Lung (tissue), 13 donors: Measurements from ENCODE around the gene FITM1. TPM values are rescaled to one million over a fixed set of nuclear protein-coding genes. Genes with fewer than 3 reads are reported as not detected.

Experiments
- ATAC-seq: fragments of 200-7000 bp; cut with Tn5 transposase; one replicate; pipeline ENCODE4 v1.9.1; 2020; ENCODE audit warnings: moderate number of reproducible peaks; ENCODE audit not compliant: insufficient read depth, low FRiP score
- DNase-seq, 3 donors: peaks; one replicate each; pipeline ENCODE4 v3.0.0-alpha.2; 2013 to 2017
- H3K27ac ChIP-seq, 2 donors: one replicate each; pipeline ENCODE4 v1.5.1; 2013; ENCODE audit warnings: mild to moderate bottlenecking in 2 of 2, moderate library complexity in 2 of 2, control low read depth in 1 of 2, inconsistent platforms in 1 of 2, low read depth in 1 of 2, low read length in 1 of 2
- H3K27me3 ChIP-seq, 3 donors: one replicate each; pipeline ENCODE4 v1.5.1; 2013; ENCODE audit warnings: low read length in 2 of 3; ENCODE audit not compliant: control insufficient read depth in 3 of 3, insufficient read depth in 3 of 3
- H3K36me3 ChIP-seq, 4 donors: one replicate each; pipeline ENCODE4 v1.5.1; 2013; ENCODE audit warnings: low read length in 4 of 4, mild to moderate bottlenecking in 1 of 4, moderate library complexity in 1 of 4; ENCODE audit not compliant: control insufficient read depth in 4 of 4, insufficient read depth in 4 of 4
- H3K4me1 ChIP-seq, 5 donors: one replicate each; pipeline ENCODE4 v1.5.1; 2013; ENCODE audit warnings: low read length in 5 of 5, mild to moderate bottlenecking in 2 of 5, moderate library complexity in 1 of 5; ENCODE audit not compliant: control insufficient read depth in 5 of 5, insufficient read depth in 5 of 5
- H3K4me3 ChIP-seq: one replicate; pipeline ENCODE4 v1.5.1; 2013; ENCODE audit warnings: mild to moderate bottlenecking, control low read depth, moderate library complexity
- H3K9ac ChIP-seq, 2 donors: one replicate each; pipeline ENCODE4 v1.5.1; 2013; ENCODE audit warnings: low read length in 2 of 2, control low read depth in 1 of 2; ENCODE audit not compliant: insufficient read depth in 1 of 2
- H3K9me3 ChIP-seq, 4 donors: one replicate each; pipeline ENCODE4 v1.5.1; 2013; ENCODE audit warnings: low read length in 3 of 4, mild to moderate bottlenecking in 1 of 4, moderate library complexity in 1 of 4; ENCODE audit not compliant: control insufficient read depth in 4 of 4, insufficient read depth in 3 of 4
- WGBS, 2 donors: extraction: QIAGEN DNeasy Blood & Tissue Kit; methylation state at CpG; one replicate each; pipeline ENCODE4 v1.1.7; 2013; 5-methylcytosine and 5-hydroxymethylcytosine counted together
- polyA plus RNA-seq, 2 donors: library from polyadenylated mRNA; stranded (reverse); fragments of 200-250 nt; gene quantifications; one replicate each; pipeline ENCODE4 v1.2.1, GENCODE V29; 2013
- small RNA-seq: library from RNA; depleted of rRNA; stranded (forward); fragments of <200 nt; gene quantifications from one replicate; pipeline ENCODE3, GENCODE V24; 2014; ENCODE audit warnings: low replicate concordance
- total RNA-seq, 2 donors: library from RNA; depleted of rRNA in 1 of 2; stranded (reverse); fragments of >200 nt in 1 of 2; gene quantifications; one replicate each; pipeline ENCODE4 v1.2.1, GENCODE V29; 2014 to 2021
- TF ChIP-seq, protein P1 (sequence below): IDR thresholded peaks from 2 replicates; pipeline ENCODE4 v1.5.1; 2012; ENCODE audit warnings: mild to moderate bottlenecking; ENCODE audit errors: control extremely low read depth, extremely low read depth
- donor health status: control.
- donor health status: control.
- donor health status: Bipolar disorder and iron deficiency.
- donor health status: healthy.
- donor health status: DM: yes; HTN: yes; CAD: no.

The FITM1 gene
- total and polyA plus RNA-seq, 4 donors: 0.48 to 1.4 (median 0.88) TPM

DNA sequence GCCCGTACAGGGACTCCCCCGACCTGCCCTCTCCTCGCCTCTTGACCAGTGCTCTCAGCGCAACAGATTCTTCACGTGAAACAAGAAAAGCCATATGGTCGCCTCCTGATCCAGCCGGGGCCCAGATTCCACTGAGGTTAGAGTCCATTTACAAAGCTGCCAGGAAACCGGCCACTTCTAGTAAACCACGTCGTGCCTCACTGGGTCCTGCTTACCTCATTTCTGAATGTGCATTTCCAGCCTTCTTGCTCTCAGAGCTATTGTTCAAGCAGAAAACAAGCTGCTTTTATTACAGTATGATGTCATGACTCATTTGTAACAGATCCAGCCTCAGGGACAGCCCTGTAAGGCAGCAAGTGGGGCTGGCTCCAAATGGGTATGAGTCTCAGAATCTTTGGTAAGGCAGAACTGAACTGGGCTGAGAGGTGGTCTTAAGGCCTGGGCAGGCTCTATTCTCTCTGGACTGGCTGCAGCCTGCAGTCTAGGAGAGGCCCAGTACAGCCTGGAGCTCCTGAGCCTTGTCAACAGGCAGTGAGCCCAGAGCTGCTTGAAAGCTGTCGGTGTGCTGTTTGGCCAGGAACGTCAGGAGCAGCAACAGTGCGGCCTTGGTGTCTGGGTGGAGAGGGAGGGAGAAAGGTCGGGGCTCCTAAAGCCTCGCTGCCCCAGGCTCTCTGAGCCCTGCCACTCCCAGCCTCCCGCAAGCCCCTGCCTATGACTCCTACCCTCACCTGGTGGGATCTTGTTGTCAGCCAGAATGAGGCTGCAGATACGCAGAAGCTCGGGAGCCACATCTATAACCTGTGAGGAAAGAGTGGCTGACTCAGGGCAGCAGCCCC, 49.7 kb downstream of the FITM1 start:
- no peaks in the 10 kb centered on the region for H3K9me3 ChIP-seq
- TF ChIP-seq, protein P1, sequence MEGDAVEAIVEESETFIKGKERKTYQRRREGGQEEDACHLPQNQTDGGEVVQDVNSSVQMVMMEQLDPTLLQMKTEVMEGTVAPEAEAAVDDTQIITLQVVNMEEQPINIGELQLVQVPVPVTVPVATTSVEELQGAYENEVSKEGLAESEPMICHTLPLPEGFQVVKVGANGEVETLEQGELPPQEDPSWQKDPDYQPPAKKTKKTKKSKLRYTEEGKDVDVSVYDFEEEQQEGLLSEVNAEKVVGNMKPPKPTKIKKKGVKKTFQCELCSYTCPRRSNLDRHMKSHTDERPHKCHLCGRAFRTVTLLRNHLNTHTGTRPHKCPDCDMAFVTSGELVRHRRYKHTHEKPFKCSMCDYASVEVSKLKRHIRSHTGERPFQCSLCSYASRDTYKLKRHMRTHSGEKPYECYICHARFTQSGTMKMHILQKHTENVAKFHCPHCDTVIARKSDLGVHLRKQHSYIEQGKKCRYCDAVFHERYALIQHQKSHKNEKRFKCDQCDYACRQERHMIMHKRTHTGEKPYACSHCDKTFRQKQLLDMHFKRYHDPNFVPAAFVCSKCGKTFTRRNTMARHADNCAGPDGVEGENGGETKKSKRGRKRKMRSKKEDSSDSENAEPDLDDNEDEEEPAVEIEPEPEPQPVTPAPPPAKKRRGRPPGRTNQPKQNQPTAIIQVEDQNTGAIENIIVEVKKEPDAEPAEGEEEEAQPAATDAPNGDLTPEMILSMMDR: no peak
- no peak overlapping the region for H3K4me3 ChIP-seq
- H3K27me3 ChIP-seq: no peaks in the 10 kb centered on the region
- H3K36me3 ChIP-seq: peaks cover 8 to 85% (median 18%) of the 10 kb centered on the region in 4 donors
- no peaks in the 10 kb centered on the region for H3K4me1 ChIP-seq
- ATAC-seq (no peak), DNase-seq (no peak)
- 83 to 93% methylated on average over 18 of the region's 18 CpGs for WGBS, 2 donors
- no peak overlapping the region for H3K9ac ChIP-seq
- H3K27ac ChIP-seq: no peak overlapping the region

DNA sequence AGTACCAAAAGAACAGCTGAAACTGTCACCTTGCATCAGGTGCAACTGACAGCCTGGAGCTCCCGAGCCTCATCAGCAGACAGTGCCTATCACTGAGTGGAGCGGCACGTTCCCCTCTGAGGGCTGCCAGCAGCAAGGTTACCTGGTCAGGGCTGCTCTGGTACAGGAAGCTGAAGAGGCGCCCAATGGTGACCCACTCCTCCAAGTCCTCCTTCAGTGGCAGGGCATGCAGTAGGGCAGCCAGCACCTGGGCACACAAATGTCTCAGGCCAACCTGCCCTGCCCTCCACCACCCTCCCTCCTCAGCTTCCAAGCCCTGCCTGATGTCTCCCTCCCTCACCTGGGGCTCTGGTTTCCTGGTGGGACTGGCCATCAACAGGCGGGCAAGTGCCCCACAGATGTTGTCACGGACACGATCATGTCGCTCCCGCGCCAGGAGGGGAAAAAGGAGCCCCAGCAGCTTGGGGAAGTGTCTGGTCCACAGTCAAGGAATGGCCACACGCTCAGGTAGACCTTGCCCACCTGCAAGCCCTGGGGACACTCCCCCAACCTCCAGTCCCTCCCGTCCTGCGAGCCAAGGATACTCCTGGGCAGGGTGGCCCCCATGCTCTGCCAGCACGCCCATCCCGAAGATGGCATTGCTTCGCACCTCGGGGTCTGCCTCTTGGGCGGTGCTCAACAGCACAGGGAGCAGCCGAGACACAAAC, 51.1 kb downstream of the FITM1 start:
- H3K27me3 ChIP-seq: no peaks in the 10 kb centered on the region
- no peak overlapping the region for H3K4me3 ChIP-seq
- peaks cover 20 to 91% (median 24%) of the 10 kb centered on the region in 4 donors for H3K36me3 ChIP-seq
- no peak for DNase-seq
- no peak for ATAC-seq
- 90% methylated on average over 15 to 19 of the region's 19 CpGs for WGBS, 2 donors
- no peaks in the 10 kb centered on the region for H3K4me1 ChIP-seq
- H3K27ac ChIP-seq: no peak overlapping the region
- H3K9ac ChIP-seq: no peak overlapping the region
- TF ChIP-seq, protein P1: no peak
- H3K9me3 ChIP-seq: no peaks in the 10 kb centered on the region

Small RNA genes within 50 kb of the gene (small RNA-seq; reads per million reads assigned to genes)
- gene IPO4 (0.06 reads per million), gene IRF9 (not detected), gene RNA5SP383 (not detected)

Other genes starting within 250 kb of the FITM1 start
Only the 30 nearest of the 31 such genes appear.
- 10 to 100 TPM; 36.0 to 37.3 TPM for gene DHRS4, start 176.9 kb upstream of the FITM1 start, total RNA-seq
- 10 to 100 TPM; 45.0 to 45.9 TPM for gene DHRS4, start 176.9 kb upstream of the FITM1 start, polyA plus RNA-seq
- 10 to 100 TPM; 17.0 to 29.2 TPM for gene DHRS4L2, start 141.7 kb upstream of the FITM1 start, total RNA-seq
- 10 to 100 TPM; 30.4 to 44.7 TPM for gene DHRS4L2, start 141.7 kb upstream of the FITM1 start, polyA plus RNA-seq
- 1 to 10 TPM in 1 of 2 donors, under 1 TPM in 1; 0.37 to 2.4 TPM for gene CARMIL3, start 78.7 kb upstream of the FITM1 start, total RNA-seq
- gene CARMIL3, start 78.7 kb upstream of the FITM1 start, polyA plus RNA-seq: under 1 TPM; 0.71 to 0.85 TPM
- gene CPNE6, start 59.1 kb upstream of the FITM1 start, total RNA-seq: not detected
- not detected for gene CPNE6, start 59.1 kb upstream of the FITM1 start, polyA plus RNA-seq
- 10 to 100 TPM in 1 of 2 donors, 1 to 10 TPM in 1; 8.9 to 91.7 TPM for gene PCK2, start 36.3 kb upstream of the FITM1 start, total RNA-seq
- gene PCK2, start 36.3 kb upstream of the FITM1 start, polyA plus RNA-seq: 10 to 100 TPM; 35.2 to 41.2 TPM
- 100 to 1,000 TPM in 1 of 2 donors, 10 to 100 TPM in 1; 68.9 to 153 TPM for gene DCAF11, start 15.9 kb upstream of the FITM1 start, total RNA-seq
- 10 to 100 TPM; 26.4 to 59.4 TPM for gene DCAF11, start 15.9 kb upstream of the FITM1 start, polyA plus RNA-seq
- gene NRL, start 15.7 kb upstream of the FITM1 start, total RNA-seq: 1 to 10 TPM; 3.6 to 5.4 TPM
- 1 to 10 TPM; 2.7 TPM for gene NRL, start 15.7 kb upstream of the FITM1 start, polyA plus RNA-seq
- gene PSME1, start 5.5 kb downstream of the FITM1 start, total RNA-seq: 100 to 1,000 TPM; 125 to 192 TPM
- gene PSME1, start 5.5 kb downstream of the FITM1 start, polyA plus RNA-seq: 100 to 1,000 TPM; 286 to 311 TPM
- gene EMC9, start 10.9 kb downstream of the FITM1 start, total RNA-seq: 10 to 100 TPM in 1 of 2 donors, 1 to 10 TPM in 1; 4.6 to 24.3 TPM
- gene EMC9, start 10.9 kb downstream of the FITM1 start, polyA plus RNA-seq: 10 to 100 TPM; 15.7 to 29.4 TPM
- 100 to 1,000 TPM in 1 of 2 donors, 10 to 100 TPM in 1; 89.1 to 178 TPM for gene PSME2, start 16.0 kb downstream of the FITM1 start, total RNA-seq
- gene PSME2, start 16.0 kb downstream of the FITM1 start, polyA plus RNA-seq: 100 to 1,000 TPM; 283 to 328 TPM
- gene RNF31, start 16.8 kb downstream of the FITM1 start, total RNA-seq: 10 to 100 TPM; 31.7 to 82.4 TPM
- gene RNF31, start 16.8 kb downstream of the FITM1 start, polyA plus RNA-seq: 10 to 100 TPM; 44.1 to 78.6 TPM
- gene IRF9, start 30.6 kb downstream of the FITM1 start, total RNA-seq: 100 to 1,000 TPM in 1 of 2 donors, 10 to 100 TPM in 1; 75.3 to 111 TPM
- gene IRF9, start 30.6 kb downstream of the FITM1 start, polyA plus RNA-seq: 100 to 1,000 TPM in 1 of 2 donors, 10 to 100 TPM in 1; 79.9 to 124 TPM
- gene REC8, start 41.4 kb downstream of the FITM1 start, total RNA-seq: 10 to 100 TPM; 13.3 to 48.1 TPM
- 10 to 100 TPM; 23.8 to 35.1 TPM for gene REC8, start 41.4 kb downstream of the FITM1 start, polyA plus RNA-seq
- 10 to 100 TPM; 22.0 to 78.9 TPM for gene IPO4, start 58.2 kb downstream of the FITM1 start, total RNA-seq
- gene IPO4, start 58.2 kb downstream of the FITM1 start, polyA plus RNA-seq: 10 to 100 TPM; 13.0 to 34.8 TPM
- 10 to 100 TPM; 42.3 to 71.9 TPM for gene TM9SF1, start 64.8 kb downstream of the FITM1 start, total RNA-seq
- gene TM9SF1, start 64.8 kb downstream of the FITM1 start, polyA plus RNA-seq: 10 to 100 TPM; 32.7 to 61.7 TPM
- 1 to 10 TPM in 1 of 2 donors, not detected in 1; 1.2 TPM for gene TSSK4, start 75.0 kb downstream of the FITM1 start, total RNA-seq
- under 1 TPM; 0.02 to 0.10 TPM for gene TSSK4, start 75.0 kb downstream of the FITM1 start, polyA plus RNA-seq
- gene CHMP4A, start 82.8 kb downstream of the FITM1 start, total RNA-seq: 10 to 100 TPM; 37.2 to 50.8 TPM
- gene CHMP4A, start 82.8 kb downstream of the FITM1 start, polyA plus RNA-seq: 100 to 1,000 TPM in 1 of 2 donors, 10 to 100 TPM in 1; 70.4 to 103 TPM
- 10 to 100 TPM; 20.8 to 24.8 TPM for gene MDP1, start 85.4 kb downstream of the FITM1 start, total RNA-seq
- gene MDP1, start 85.4 kb downstream of the FITM1 start, polyA plus RNA-seq: 10 to 100 TPM; 17.2 to 31.4 TPM
- 100 to 1,000 TPM in 1 of 2 donors, 10 to 100 TPM in 1; 69.5 to 147 TPM for gene NEDD8, start 101.7 kb downstream of the FITM1 start, total RNA-seq
- 100 to 1,000 TPM; 242 to 246 TPM for gene NEDD8, start 101.7 kb downstream of the FITM1 start, polyA plus RNA-seq
- 10 to 100 TPM; 63.1 TPM for gene GMPR2, start 102.3 kb downstream of the FITM1 start, total RNA-seq
- gene GMPR2, start 102.3 kb downstream of the FITM1 start, polyA plus RNA-seq: 10 to 100 TPM; 42.9 to 71.1 TPM
- gene TINF2, start 112.0 kb downstream of the FITM1 start, total RNA-seq: 10 to 100 TPM; 48.2 to 89.1 TPM
- gene TINF2, start 112.0 kb downstream of the FITM1 start, polyA plus RNA-seq: 10 to 100 TPM; 45.2 to 82.6 TPM
- gene TGM1, start 132.5 kb downstream of the FITM1 start, total RNA-seq: 1 to 10 TPM; 1.9 to 8.8 TPM
- 10 to 100 TPM in 1 of 2 donors, 1 to 10 TPM in 1; 9.8 to 11.3 TPM for gene TGM1, start 132.5 kb downstream of the FITM1 start, polyA plus RNA-seq
- gene RABGGTA, start 140.9 kb downstream of the FITM1 start, total RNA-seq: 10 to 100 TPM; 19.7 to 55.8 TPM
- 10 to 100 TPM; 40.3 to 45.4 TPM for gene RABGGTA, start 140.9 kb downstream of the FITM1 start, polyA plus RNA-seq
- 10 to 100 TPM; 20.8 to 24.0 TPM for gene DHRS1, start 169.1 kb downstream of the FITM1 start, total RNA-seq
- 10 to 100 TPM; 20.6 to 27.8 TPM for gene DHRS1, start 169.1 kb downstream of the FITM1 start, polyA plus RNA-seq
- 10 to 100 TPM; 14.1 to 25.9 TPM for gene NOP9, start 169.2 kb downstream of the FITM1 start, total RNA-seq
- 10 to 100 TPM; 12.1 to 13.5 TPM for gene NOP9, start 169.2 kb downstream of the FITM1 start, polyA plus RNA-seq
- 10 to 100 TPM in 1 of 2 donors, 1 to 10 TPM in 1; 9.6 to 18.8 TPM for gene CIDEB, start 177.3 kb downstream of the FITM1 start, total RNA-seq
- gene CIDEB, start 177.3 kb downstream of the FITM1 start, polyA plus RNA-seq: 10 to 100 TPM in 1 of 2 donors, 1 to 10 TPM in 1; 8.3 to 19.7 TPM
- 10 to 100 TPM in 1 of 2 donors, 1 to 10 TPM in 1; 5.8 to 14.0 TPM for gene LTB4R2, start 179.5 kb downstream of the FITM1 start, total RNA-seq
- 1 to 10 TPM; 1.8 to 5.5 TPM for gene LTB4R2, start 179.5 kb downstream of the FITM1 start, polyA plus RNA-seq
- gene LTB4R, start 180.8 kb downstream of the FITM1 start, total RNA-seq: 10 to 100 TPM in 1 of 2 donors, 1 to 10 TPM in 1; 4.4 to 14.8 TPM
- 10 to 100 TPM in 1 of 2 donors, 1 to 10 TPM in 1; 7.3 to 47.0 TPM for gene LTB4R, start 180.8 kb downstream of the FITM1 start, polyA plus RNA-seq
- gene ADCY4, start 204.4 kb downstream of the FITM1 start, total RNA-seq: 10 to 100 TPM; 35.7 to 36.3 TPM
- gene ADCY4, start 204.4 kb downstream of the FITM1 start, polyA plus RNA-seq: 10 to 100 TPM; 22.6 to 42.8 TPM
- gene RIPK3, start 209.3 kb downstream of the FITM1 start, total RNA-seq: 10 to 100 TPM in 1 of 2 donors, 1 to 10 TPM in 1; 6.4 to 26.0 TPM
- 10 to 100 TPM; 13.0 to 23.4 TPM for gene RIPK3, start 209.3 kb downstream of the FITM1 start, polyA plus RNA-seq